Measurements from ENCODE around the gene CLCN4.

GRCh38 chrX:10278716-10279115 is 121.9 kb downstream of the CLCN4 start:
- TF ChIP-seq CTCF (IDR thresholded peaks at IDR 0.05) (no peak), POLR2A (IDR thresholded peaks at IDR 0.05) (no peak)

All from adrenal gland (tissue), 5 donors.